Measurements from ENCODE around the gene LLGL2.
A peak's percentile ranks its signal among the peaks of the same experiment; 100 is the strongest.

LLGL2 gene

GRCh38 chr17:75521951-75522727 lies 3.4 kb upstream of the LLGL2 start:
- no peak for DNase-seq
- no peak for ATAC-seq

DNA sequence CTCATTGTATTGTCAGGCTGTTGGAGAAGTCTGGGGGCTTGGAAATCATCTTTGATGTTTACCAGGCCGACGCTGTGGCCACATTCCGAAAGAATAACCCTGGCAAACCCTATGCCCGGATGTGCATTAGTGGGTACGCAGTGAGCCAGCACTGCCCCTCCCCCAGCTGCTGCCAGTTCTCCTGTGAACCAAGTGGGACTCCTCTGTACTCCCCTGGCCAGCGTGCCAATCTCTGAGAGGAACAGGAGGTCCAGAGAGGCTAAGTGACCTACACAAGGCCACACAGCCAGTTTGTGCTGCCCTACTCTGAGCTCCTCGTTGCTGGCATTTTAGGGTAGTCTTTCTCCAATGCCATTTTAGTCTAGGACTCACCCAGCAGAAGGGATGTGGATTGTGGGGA lies 1.9 kb upstream of the LLGL2 start:
- no peak for ATAC-seq
- no peak for DNase-seq

- ATAC-seq: no peak
- DNase-seq: no peak
Measured at GRCh38 chr17:75524269-75524969, 1.1 kb upstream of the LLGL2 start.

GRCh38 chr17:75525806-75526554 lies 483 bp downstream of the LLGL2 start:
- ATAC-seq (no peak), DNase-seq (no peak)

GRCh38 chr17:75526555-75527270 lies 1.2 kb downstream of the LLGL2 start:
- ATAC-seq (no peak), DNase-seq (no peak)

DNA sequence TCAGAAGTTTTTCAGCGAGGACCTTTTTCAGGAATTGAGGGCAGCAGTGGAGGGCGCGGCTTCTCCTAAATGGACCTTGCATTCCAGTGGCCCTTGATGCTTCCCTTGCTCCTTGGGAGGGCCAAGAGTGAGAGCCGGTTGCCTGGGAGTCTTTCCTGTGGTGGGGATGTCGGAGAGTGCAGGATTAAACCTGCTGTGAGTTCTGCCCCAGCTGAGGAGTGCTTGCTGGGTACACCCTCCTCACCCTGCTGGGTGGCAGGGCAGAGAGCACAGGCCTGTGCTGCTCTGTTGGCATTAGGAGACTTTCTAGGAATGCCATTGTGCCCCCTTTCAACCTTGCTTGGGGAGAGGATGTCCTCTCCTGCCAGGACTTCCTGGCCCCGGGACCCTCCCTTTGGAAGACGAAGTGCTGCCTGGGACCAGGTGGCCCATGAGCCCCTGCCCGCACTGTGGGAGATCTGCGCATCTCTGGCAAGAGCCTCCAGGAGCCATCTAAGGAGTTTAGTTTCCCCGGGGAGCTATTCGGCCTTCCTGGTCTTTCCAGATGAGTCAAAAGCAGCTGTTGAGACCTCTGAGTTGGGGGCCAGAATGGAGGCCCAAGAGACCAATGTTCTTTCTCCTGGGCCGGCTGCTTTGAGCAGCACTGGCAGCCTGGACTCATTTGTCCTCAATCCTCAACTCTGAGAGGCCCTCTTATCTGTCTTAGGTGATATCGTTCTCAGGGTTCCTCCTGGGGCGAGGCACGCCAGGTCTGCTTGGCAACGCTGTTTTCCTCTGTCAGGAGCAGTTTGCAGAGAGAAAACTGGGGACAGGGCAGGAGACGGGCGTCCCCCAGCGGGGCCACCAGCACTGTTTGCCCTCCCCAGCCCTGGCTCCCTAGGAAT lies 5.6 kb downstream of the LLGL2 start:
- ATAC-seq: no peak

DNA sequence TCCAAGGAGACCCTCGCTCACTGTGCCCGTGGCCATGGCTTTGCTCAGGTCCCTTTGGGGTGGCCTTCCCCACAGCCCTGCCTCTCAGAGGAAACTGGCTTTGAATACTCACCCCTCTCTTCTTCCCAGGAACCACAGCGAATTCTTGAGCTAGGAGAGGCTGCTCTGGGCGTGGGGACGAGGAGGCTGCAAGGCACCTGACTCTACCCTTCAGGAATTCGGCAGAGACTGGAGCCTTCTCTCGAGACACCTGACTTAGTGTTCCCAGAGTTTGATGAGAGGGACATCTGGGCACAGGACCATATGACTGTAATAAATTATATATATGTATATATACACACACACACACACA lies 6.2 kb downstream of the LLGL2 start:
- DNase-seq: no peak
- no peak for ATAC-seq

More for the DNA sequence above, 5.6 kb downstream of the LLGL2 start:
- DNase-seq: no peak

DNA sequence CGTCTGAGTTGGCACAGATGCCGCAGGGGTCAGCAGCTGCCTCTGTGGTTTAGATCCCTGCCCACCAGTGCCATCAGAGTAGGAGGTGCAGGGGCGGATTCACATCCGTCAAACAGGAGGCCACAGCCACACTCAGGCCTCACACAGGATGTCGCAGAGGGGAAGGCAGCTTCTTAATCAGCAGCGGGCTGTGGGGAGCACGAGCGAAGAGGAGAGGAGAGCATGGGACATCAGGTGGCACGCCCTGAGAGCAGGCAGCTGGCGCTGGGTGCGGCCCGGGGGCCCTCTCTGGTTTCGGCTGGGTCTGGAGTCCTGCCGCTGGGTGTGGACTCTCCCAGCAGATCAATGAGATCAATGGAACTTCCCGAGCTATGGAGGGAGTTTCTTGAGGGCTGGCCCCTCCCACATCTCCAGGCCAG lies 9.6 kb downstream of the LLGL2 start:
- peak; percentile 87 for ATAC-seq

GRCh38 chr17:75535871-75536270 lies 10.4 kb downstream of the LLGL2 start:
- DNase-seq (no peak), ATAC-seq (no peak)

More for the DNA sequence above, 9.6 kb downstream of the LLGL2 start:
- DNase-seq: peak; percentile 70

- DNase-seq: no peak
- ATAC-seq: no peak
Measured at GRCh38 chr17:75536366-75536765, 10.9 kb downstream of the LLGL2 start.

GRCh38 chr17:75539967-75540729 lies 14.7 kb downstream of the LLGL2 start:
- DNase-seq (no peak), ATAC-seq (no peak)

- no peak for DNase-seq
- ATAC-seq: no peak
Measured at GRCh38 chr17:75540923-75541503, 15.5 kb downstream of the LLGL2 start.

DNA sequence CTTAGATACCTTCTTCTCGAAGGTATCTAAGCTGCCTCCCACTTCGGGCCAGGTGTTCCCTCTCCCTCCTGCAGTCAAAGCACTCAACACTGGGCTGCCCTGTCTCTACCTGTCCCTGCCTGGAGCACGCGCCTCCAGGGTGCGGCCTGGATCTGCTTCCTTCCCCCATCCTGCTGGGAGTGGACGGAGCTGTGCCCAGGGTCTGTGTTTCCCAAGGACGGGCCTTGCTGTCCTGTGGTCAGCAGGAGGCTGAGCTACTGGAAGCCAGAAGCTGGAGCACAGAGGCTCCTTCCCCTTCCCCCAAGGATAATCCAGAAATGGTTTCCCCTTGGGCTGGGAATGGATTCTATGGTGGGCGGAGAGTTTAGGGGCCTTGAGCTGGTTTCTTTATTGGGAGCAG lies 16.7 kb downstream of the LLGL2 start:
- no peak for DNase-seq
- no peak for ATAC-seq

DNA sequence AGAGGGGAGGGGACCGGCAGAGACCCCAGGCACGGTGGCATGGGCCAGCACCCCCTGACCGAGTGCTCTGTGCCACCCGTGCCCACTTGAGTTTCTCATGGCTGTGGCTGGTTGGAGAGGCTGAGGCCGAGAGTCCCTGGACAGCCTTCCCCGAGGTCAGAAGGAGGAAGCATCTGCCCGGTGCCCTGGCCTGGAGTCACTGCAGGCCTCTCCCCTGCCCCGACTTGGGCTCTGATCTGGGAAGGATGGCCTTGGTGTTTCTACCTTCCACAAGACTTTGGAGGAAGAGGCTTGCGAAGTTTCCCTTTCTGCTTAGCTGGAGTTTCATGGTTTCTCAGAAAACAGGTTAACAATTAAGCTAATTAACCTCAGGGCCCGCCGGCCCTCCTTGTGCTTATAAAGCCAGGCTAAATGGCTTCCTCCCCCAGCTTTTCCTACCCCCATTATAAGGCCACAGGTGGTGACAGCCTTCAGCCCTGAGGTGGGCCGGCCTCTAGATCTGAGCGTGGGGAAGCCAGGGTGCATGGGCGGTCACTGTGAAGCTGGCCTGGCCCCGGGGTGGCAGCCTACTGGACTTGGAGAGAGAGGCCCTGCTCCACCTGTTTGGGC lies 17.3 kb downstream of the LLGL2 start:
- ATAC-seq (no peak), DNase-seq (no peak)

DNA sequence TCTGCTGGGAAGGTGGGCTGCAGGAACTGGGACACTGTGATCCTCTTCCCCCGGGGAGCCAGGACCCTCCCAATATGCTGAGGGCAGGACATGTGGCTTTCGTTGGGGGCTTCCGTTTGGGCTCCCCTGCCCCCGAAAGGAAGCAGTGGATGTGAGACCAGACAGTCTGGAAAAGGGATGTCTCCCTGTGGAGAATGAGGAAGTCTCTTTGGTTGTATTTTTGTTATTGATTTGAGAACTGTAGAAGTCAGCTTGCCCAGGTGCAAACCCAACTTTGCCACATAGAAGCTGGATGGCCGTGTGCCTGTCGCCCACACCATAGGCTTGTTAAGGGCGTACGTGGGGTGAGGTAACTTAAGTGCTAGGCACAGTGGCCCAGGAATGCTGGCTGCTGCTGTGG lies 18.8 kb downstream of the LLGL2 start:
- DNase-seq (no peak), ATAC-seq (no peak)

- ATAC-seq (no peak), DNase-seq (no peak)
Measured at GRCh38 chr17:75546181-75546580, 20.7 kb downstream of the LLGL2 start.

- DNase-seq (no peak), ATAC-seq (no peak)
Measured at GRCh38 chr17:75547091-75547490, 21.6 kb downstream of the LLGL2 start.

- DNase-seq (no peak), ATAC-seq (no peak)
Measured at GRCh38 chr17:75548813-75549212, 23.3 kb downstream of the LLGL2 start.

DNA sequence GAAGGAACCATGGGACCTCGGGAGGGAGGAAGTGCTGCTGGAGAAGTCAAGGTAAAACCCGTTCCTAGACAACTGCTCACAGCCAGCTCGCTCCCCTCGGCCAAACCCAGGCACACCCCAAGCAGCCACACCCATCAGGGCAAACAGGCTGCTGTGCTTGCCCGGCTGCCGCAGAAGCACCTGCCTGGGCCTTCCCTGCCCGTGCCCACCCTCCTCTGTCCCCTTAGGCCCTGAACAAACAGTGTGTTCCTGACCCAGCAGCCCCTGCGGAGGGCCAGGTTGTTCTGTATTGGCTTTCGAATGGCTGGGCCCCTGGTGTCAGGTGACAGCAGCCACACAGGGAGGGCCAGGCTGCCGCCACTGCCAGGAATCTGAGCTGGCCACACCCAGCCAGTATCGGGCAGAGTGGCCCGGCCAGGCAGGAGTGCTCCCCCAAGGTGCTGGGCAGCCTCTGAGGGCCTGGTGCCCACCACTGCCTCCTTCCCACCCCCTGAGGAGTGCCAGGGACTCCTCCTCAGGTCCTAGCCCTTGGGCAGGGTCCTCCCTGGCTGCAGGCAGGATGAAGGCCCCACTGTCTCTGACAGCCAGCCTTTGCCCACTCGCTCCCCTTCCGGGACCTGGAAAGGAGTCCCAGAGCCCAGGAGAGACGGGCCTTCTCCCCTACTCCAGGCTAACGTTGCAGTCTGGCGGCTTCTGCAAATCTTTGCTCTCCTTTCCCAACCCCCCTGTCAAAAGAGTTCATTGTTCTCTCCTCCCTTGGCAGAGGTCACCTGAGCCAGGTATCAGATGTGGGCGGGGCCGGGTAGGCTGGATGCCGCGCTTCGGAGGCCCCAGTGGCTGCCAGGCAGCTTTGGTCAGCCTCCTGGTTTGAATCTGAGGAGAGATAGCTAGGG lies 24.0 kb downstream of the LLGL2 start:
- ATAC-seq: no peak
- no peak for DNase-seq
